Fibroblast of the conjunctiva (primary cell): ENCODE measurements around the gene TPR.
"Not testable (repeated sequence)": the region's sequence is repeated elsewhere in the genome, so short reads cannot be mapped to it uniquely, and the experiment has no call there.

Experiments used
- DNase-seq: peaks from one replicate; pipeline ENCODE4 v3.0.0-alpha.2; 2010; ENCODE audit warnings: low read depth

Gene TPR

GRCh38 chr1:186375152-186375928 is at the start of gene TPR, which contains the start of gene ODR4:
Gene TPR, minus strand, starts transcription at chr1:186375253. Its CDS starts 225 bp downstream, at chr1:186375028.
Gene ODR4, plus strand, starts transcription at chr1:186375838. Its CDS starts 3,948 bp downstream, at chr1:186379786.
- peak; percentile 99 for DNase-seq

- DNase-seq = no peak
Measured at GRCh38 chr1:186424539-186424938, 49.5 kb upstream of the TPR start.

GRCh38 chr1:186421446-186421845 is 46.4 kb upstream of the TPR start:
- no peak for DNase-seq

- DNase-seq = peak; percentile 30
Measured at GRCh38 chr1:186420923-186421322, 45.9 kb upstream of the TPR start.

- DNase-seq = no peak
Measured at GRCh38 chr1:186420311-186420710, 45.3 kb upstream of the TPR start.

- no peak for DNase-seq
Measured at GRCh38 chr1:186418503-186418902, 43.5 kb upstream of the TPR start.

GRCh38 chr1:186413319-186413718 is 38.3 kb upstream of the TPR start:
- no peak for DNase-seq

GRCh38 chr1:186409091-186409490 is 34.0 kb upstream of the TPR start:
- no peak for DNase-seq

- DNase-seq = peak; percentile 47
Measured at GRCh38 chr1:186404454-186405051, 29.5 kb upstream of the TPR start.

- DNase-seq = no peak
Measured at GRCh38 chr1:186403632-186404031, 28.6 kb upstream of the TPR start.

- DNase-seq = not testable (repeated sequence)
Measured at GRCh38 chr1:186401446-186401845, 26.4 kb upstream of the TPR start.

- DNase-seq = not testable (repeated sequence)
Measured at GRCh38 chr1:186392711-186393110, 17.7 kb upstream of the TPR start.

- no peak for DNase-seq
Measured at GRCh38 chr1:186391841-186392240, 16.8 kb upstream of the TPR start.

- DNase-seq = no peak
Measured at GRCh38 chr1:186390925-186391324, 15.9 kb upstream of the TPR start.

GRCh38 chr1:186386725-186387383 is 11.8 kb upstream of the TPR start:
- no peak for DNase-seq

GRCh38 chr1:186375929-186376319 is 871 bp upstream of the TPR start:
- no peak for DNase-seq

GRCh38 chr1:186374303-186375151 is 526 bp downstream of the TPR start:
- DNase-seq = peak; percentile 14

GRCh38 chr1:186347837-186348691 is 27.0 kb downstream of the TPR start:
- not testable (repeated sequence) for DNase-seq

GRCh38 chr1:186340772-186341171 is 34.3 kb downstream of the TPR start:
- no peak for DNase-seq

- no peak for DNase-seq
Measured at GRCh38 chr1:186337554-186337953, 37.5 kb downstream of the TPR start.

- DNase-seq = no peak
Measured at GRCh38 chr1:186330758-186331157, 44.3 kb downstream of the TPR start.
